ENCODE results near the gene MRPL32.

- TF ChIP-seq POLR2A (IDR thresholded peaks at IDR 0.05) (no peak), CTCF (IDR thresholded peaks at IDR 0.05) (no peak), POLR2AphosphoS5 (IDR thresholded peaks at IDR 0.05) (no peak), EP300 (IDR thresholded peaks at IDR 0.05) (no peak)
Observed at GRCh38 chr7:42915356-42915755, 16.8 kb upstream of the MRPL32 start.
